AG04450 (cell line): ENCODE data around the gene TIMP2. TPM values are rescaled to one million over a fixed set of nuclear protein-coding genes. Genes with fewer than 3 reads are reported as not detected.
A peak's percentile ranks its signal among the peaks of the same experiment; 100 is the strongest.

Experiments
- CTCF ChIA-PET: fragments of 300-600, 350-600 bp; formaldehyde crosslinking; extraction: SDS; loops from one replicate; lab custom pipeline; 2022; ENCODE audit warnings: antibody characterized with exemption, inconsistent platforms; lab: Charles Lee
- POLR2A ChIA-PET: fragments of 350-600 bp; formaldehyde crosslinking; extraction: SDS; loops from one replicate; lab custom pipeline; 2021; ENCODE audit warnings: antibody characterized with exemption, inconsistent platforms; lab: Yijun Ruan, JAX
- DNase-seq: peaks from one replicate; pipeline ENCODE4 v3.0.0-alpha.2; 2011; ENCODE audit warnings: low read depth, low spot score
- H3K27ac ChIP-seq: one replicate; pipeline ENCODE4 v1.5.1; 2012; ENCODE audit warnings: low read depth, low read length, control low read depth
- H3K27me3 ChIP-seq: one replicate; pipeline ENCODE4 v1.6.0; 2012; ENCODE audit warnings: low read length; ENCODE audit not compliant: control insufficient read depth, insufficient read depth
- H3K4me3 ChIP-seq: 2 replicates; pipeline ENCODE4 v1.5.1; 2011; ENCODE audit warnings: mild to moderate bottlenecking, low read depth, low read length, control low read depth
- H3K9me3 ChIP-seq: 2 replicates; pipeline ENCODE4 v1.5.1; 2012; ENCODE audit warnings: low read length; ENCODE audit not compliant: control insufficient read depth, insufficient read depth
- CTCF ChIP-seq: IDR thresholded peaks from 2 replicates; pipeline ENCODE4 v1.5.1; 2011; ENCODE audit warnings: low read depth, low read length, control low read depth, inconsistent platforms
- polyA plus RNA-seq: library from polyadenylated mRNA; depleted of rRNA; stranded (reverse); fragments of >200 nt; gene quantifications from 2 replicates; pipeline ENCODE4 v1.2.3, GENCODE V29; 2011

Gene TIMP2
- polyA plus RNA-seq, 1 experiment, result 356 TPM

GRCh38 chr17:78838574-78839005, 86.6 kb downstream of the TIMP2 start:
- H3K4me3 ChIP-seq, result peak overlapping the region; percentile 88
- H3K9me3 ChIP-seq, result no peaks in the 10 kb centered on the region; the same call in 1 of the 2 replicates
- peak overlapping the region; percentile 13 for H3K27ac ChIP-seq
- CTCF ChIA-PET, result interaction anchor here (0.6 to 0.9 kb wide), 3 partner anchors 14 to 130 kb away, joined by 3 to 4 read pairs (median 4); no protein-coding TSS in a partner anchor
- DNase-seq, result no peak
- no peaks in the 10 kb centered on the region for H3K27me3 ChIP-seq
- TF ChIP-seq CTCF, result no peak
- POLR2A ChIA-PET, result interaction anchor here (0.7 kb wide), 1 partner anchor 86 kb away, joined by 4 read pairs; no protein-coding TSS in a partner anchor

- POLR2A ChIA-PET, result no interaction called here
- H3K27me3 ChIP-seq, result no peaks in the 10 kb centered on the region
- no peaks in the 10 kb centered on the region; the same call in 1 of the 2 replicates for H3K9me3 ChIP-seq
- TF ChIP-seq CTCF, result no peak
- H3K4me3 ChIP-seq, result no peak overlapping the region
- no peak for DNase-seq
- no peak overlapping the region for H3K27ac ChIP-seq
- CTCF ChIA-PET, result interaction anchor here (1.5 kb wide), 1 partner anchor 135 kb away, joined by 3 read pairs; no protein-coding TSS in a partner anchor
Measured at GRCh38 chr17:78836420-78837021, 88.7 kb downstream of the TIMP2 start.

GRCh38 chr17:78834571-78834970, 90.6 kb downstream of the TIMP2 start:
- no peaks in the 10 kb centered on the region for H3K27me3 ChIP-seq
- DNase-seq, result no peak
- no peak for TF ChIP-seq CTCF
- ChIA-PET POLR2A (no interaction called here), CTCF (no interaction called here)
- no peaks in the 10 kb centered on the region for H3K9me3 ChIP-seq
- no peak overlapping the region for H3K4me3 ChIP-seq
- H3K27ac ChIP-seq, result no peak overlapping the region

- ChIA-PET POLR2A (no interaction called here), CTCF (no interaction called here)
- Histone ChIP-seq H3K27ac (no peak overlapping the region), H3K4me3 (no peak overlapping the region), H3K9me3 (no peaks in the 10 kb centered on the region), H3K27me3 (no peaks in the 10 kb centered on the region)
- DNase-seq, result no peak
- TF ChIP-seq CTCF, result no peak
Measured at GRCh38 chr17:78832541-78832810, 92.7 kb downstream of the TIMP2 start.

- Histone ChIP-seq H3K9me3 (no peaks in the 10 kb centered on the region), H3K27me3 (no peaks in the 10 kb centered on the region), H3K4me3 (no peak overlapping the region), H3K27ac (no peak overlapping the region)
- CTCF ChIA-PET, result no interaction called here
- TF ChIP-seq CTCF, result no peak
- DNase-seq, result no peak
- POLR2A ChIA-PET, result interaction anchor here (0.6 kb wide), 1 partner anchor 18 kb away, joined by 3 read pairs; no protein-coding TSS in a partner anchor
Measured at GRCh38 chr17:78831688-78832540, 93.3 kb downstream of the TIMP2 start.
